SH-SY5Y (cell line): ENCODE measurements around the gene OR6B3.

Experiments used
- GATA2 ChIP-seq: IDR thresholded peaks from 2 replicates; pipeline ENCODE4 v1.6.1; 2011; ENCODE audit warnings: mild to moderate bottlenecking, low read depth, low read length
- GATA3 ChIP-seq: IDR thresholded peaks from 2 replicates; pipeline ENCODE4 v1.6.1; 2011; ENCODE audit warnings: low read depth, mild to moderate bottlenecking, low read length, moderate library complexity

GRCh38 chr2:240077442-240077841 is 24.1 kb upstream of the OR6B3 start:
- TF ChIP-seq GATA2 = no peak
- no peak for TF ChIP-seq GATA3
